Stimulated activated naive CD8-positive, alpha-beta T cell treated with anti-CD3 and anti-CD28 coated beads, Interleukin-15, Interleukin-2, amounts not matched to agents 100 ng/mL and 50 ng/mL, for 24 hours (primary cell): Measurements from ENCODE around the gene AADACL2.
"Not testable (repeated sequence)": the region's sequence is repeated elsewhere in the genome, so short reads cannot be mapped to it uniquely, and the experiment has no call there.

Experiments
- H3K27ac Mint-ChIP-seq: one replicate; pipeline ENCODE4 v1.8.0; 2021; ENCODE audit warnings: mild to moderate bottlenecking, mixed read lengths
- H3K27me3 Mint-ChIP-seq: one replicate; pipeline ENCODE4 v1.8.0; 2021; ENCODE audit warnings: mixed read lengths
- H3K36me3 Mint-ChIP-seq: one replicate; pipeline ENCODE4 v1.8.0; 2021; ENCODE audit warnings: low read depth, mixed read lengths
- H3K4me1 Mint-ChIP-seq: one replicate; pipeline ENCODE4 v1.8.0; 2021; ENCODE audit warnings: low read depth, mixed read lengths
- H3K4me3 Mint-ChIP-seq: one replicate; pipeline ENCODE4 v1.8.0; 2021; ENCODE audit warnings: mild to moderate bottlenecking, mixed read lengths
- H3K9me3 Mint-ChIP-seq: one replicate; pipeline ENCODE4 v1.8.0; 2021; ENCODE audit warnings: mixed read lengths

Gene AADACL2

GRCh38 chr3:151740581-151740980, 6.9 kb downstream of the AADACL2 start:
- peaks cover 14% of the 10 kb centered on the region for H3K9me3 Mint-ChIP-seq
- no peaks in the 10 kb centered on the region for H3K36me3 Mint-ChIP-seq
- no peaks in the 10 kb centered on the region for H3K27me3 Mint-ChIP-seq
- no peak overlapping the region for H3K27ac Mint-ChIP-seq
- no peak overlapping the region for H3K4me3 Mint-ChIP-seq
- no peaks in the 10 kb centered on the region for H3K4me1 Mint-ChIP-seq

GRCh38 chr3:151743855-151744254, 10.1 kb downstream of the AADACL2 start:
- Mint-ChIP-seq H3K27ac (no peak overlapping the region), H3K4me3 (no peak overlapping the region), H3K9me3 (no peaks in the 10 kb centered on the region), H3K27me3 (no peaks in the 10 kb centered on the region), H3K36me3 (no peaks in the 10 kb centered on the region), H3K4me1 (no peaks in the 10 kb centered on the region)

DNA sequence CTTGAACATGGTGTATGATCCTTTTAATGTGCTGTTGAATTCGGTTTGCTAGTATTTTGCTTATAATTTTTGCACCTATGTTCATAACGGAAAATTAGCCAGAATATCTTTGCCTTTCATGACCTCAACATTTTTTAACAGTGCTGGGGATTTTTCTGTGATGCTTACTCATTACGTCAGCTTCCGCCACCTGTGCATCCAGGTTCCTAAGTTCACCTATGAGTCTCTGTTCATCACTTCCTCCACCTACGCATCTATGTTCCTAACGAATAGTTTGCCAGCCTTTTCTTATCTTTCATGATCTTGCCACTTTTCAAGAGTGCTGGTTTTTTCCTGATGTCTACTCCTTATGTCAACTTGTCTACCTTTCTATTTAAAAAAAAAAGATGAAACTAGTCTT, 16.5 kb downstream of the AADACL2 start:
- no peak overlapping the region for H3K4me3 Mint-ChIP-seq
- H3K4me1 Mint-ChIP-seq, result no peaks in the 10 kb centered on the region
- H3K36me3 Mint-ChIP-seq, result no peaks in the 10 kb centered on the region
- no peak overlapping the region for H3K27ac Mint-ChIP-seq
- H3K9me3 Mint-ChIP-seq, result peaks cover 8% of the 10 kb centered on the region
- peaks cover 4% of the 10 kb centered on the region for H3K27me3 Mint-ChIP-seq

- H3K4me3 Mint-ChIP-seq, result no peak overlapping the region
- H3K4me1 Mint-ChIP-seq, result no peaks in the 10 kb centered on the region
- H3K27me3 Mint-ChIP-seq, result peaks cover 4% of the 10 kb centered on the region
- H3K27ac Mint-ChIP-seq, result no peak overlapping the region
- no peaks in the 10 kb centered on the region for H3K36me3 Mint-ChIP-seq
- peaks cover 8% of the 10 kb centered on the region for H3K9me3 Mint-ChIP-seq
These were observed 17.0 kb downstream of the AADACL2 start for GRCh38 chr3:151750678-151751077.

- Mint-ChIP-seq H3K9me3 (peaks cover 8% of the 10 kb centered on the region), H3K4me3 (no peak overlapping the region), H3K27ac (no peak overlapping the region), H3K4me1 (no peaks in the 10 kb centered on the region), H3K36me3 (no peaks in the 10 kb centered on the region), H3K27me3 (peaks cover 4% of the 10 kb centered on the region)
These were observed 17.4 kb downstream of the AADACL2 start for GRCh38 chr3:151751161-151751560.

- Mint-ChIP-seq H3K9me3 (peaks cover 8% of the 10 kb centered on the region), H3K4me3 (no peak overlapping the region), H3K27ac (no peak overlapping the region), H3K27me3 (peaks cover 4% of the 10 kb centered on the region), H3K4me1 (no peaks in the 10 kb centered on the region), H3K36me3 (no peaks in the 10 kb centered on the region)
These were observed 20.1 kb downstream of the AADACL2 start for GRCh38 chr3:151753846-151754245.

DNA sequence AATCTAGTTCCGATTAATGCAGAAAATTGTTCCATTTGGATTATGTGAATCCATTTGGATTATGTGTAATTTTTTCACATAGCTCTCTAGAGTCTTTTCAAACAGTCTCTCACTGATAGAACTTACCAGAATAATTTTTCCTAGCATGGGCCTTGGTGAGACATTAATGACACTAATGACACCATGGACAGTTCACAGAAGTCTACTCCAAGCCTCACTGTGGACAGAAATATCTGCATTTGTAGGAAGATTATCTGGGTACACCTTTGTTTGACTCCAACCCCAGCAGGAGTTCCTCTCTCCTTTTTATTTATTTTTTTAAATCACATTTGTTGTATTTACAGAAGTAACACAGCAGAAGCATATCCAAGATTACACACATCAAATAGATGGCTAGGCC, 27.9 kb downstream of the AADACL2 start:
- no peaks in the 10 kb centered on the region for H3K4me1 Mint-ChIP-seq
- H3K27me3 Mint-ChIP-seq, result no peaks in the 10 kb centered on the region
- peaks cover 3% of the 10 kb centered on the region for H3K9me3 Mint-ChIP-seq
- H3K27ac Mint-ChIP-seq, result no peak overlapping the region
- H3K36me3 Mint-ChIP-seq, result no peaks in the 10 kb centered on the region
- no peak overlapping the region for H3K4me3 Mint-ChIP-seq

DNA sequence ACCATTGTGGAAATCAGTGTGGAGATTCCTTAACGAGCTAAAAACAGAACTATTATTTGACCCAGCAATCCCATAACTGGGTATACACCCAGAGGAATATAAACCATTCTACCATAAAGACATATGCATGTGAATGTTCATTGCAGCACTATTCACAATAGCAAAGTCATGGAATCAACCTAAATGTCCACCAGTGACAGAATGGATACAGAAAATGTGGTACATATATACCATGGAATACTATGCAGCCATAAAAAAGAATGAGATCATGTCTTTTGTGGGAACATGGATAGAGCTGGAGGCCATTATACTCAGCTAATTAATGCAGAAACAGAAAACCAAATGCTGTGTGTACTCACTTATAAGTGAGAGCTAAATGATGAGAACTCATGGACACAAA, 31.0 kb downstream of the AADACL2 start:
- H3K9me3 Mint-ChIP-seq, H3K27me3 Mint-ChIP-seq, H3K4me1 Mint-ChIP-seq, H3K36me3 Mint-ChIP-seq, H3K27ac Mint-ChIP-seq, H3K4me3 Mint-ChIP-seq: not testable (repeated sequence)

- Mint-ChIP-seq H3K4me1 (no peaks in the 10 kb centered on the region), H3K4me3 (no peak overlapping the region), H3K9me3 (peaks cover 3% of the 10 kb centered on the region), H3K27ac (no peak overlapping the region), H3K36me3 (no peaks in the 10 kb centered on the region), H3K27me3 (no peaks in the 10 kb centered on the region)
These were observed 32.0 kb downstream of the AADACL2 start for GRCh38 chr3:151765685-151766084.

DNA sequence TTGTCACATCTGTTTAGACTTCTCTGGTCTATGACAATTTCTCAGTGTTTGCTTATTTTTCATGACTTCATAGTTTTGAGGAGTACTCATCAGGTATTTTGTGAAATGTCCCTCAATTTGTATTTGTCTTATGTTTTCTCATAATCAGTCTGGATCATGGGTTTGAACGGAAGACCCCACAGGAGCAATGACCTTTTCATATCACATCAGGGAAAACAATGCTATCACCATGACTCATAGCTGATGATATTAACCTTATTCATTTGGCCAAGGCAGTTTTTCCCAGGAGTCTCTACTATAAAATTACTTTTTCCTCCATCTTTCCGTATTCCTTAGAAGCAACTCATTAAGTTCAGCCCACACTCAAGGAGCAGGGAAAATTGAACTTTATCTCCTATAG, 32.7 kb downstream of the AADACL2 start:
- no peaks in the 10 kb centered on the region for H3K36me3 Mint-ChIP-seq
- H3K4me3 Mint-ChIP-seq, result no peak overlapping the region
- H3K27me3 Mint-ChIP-seq, result no peaks in the 10 kb centered on the region
- no peaks in the 10 kb centered on the region for H3K4me1 Mint-ChIP-seq
- H3K27ac Mint-ChIP-seq, result no peak overlapping the region
- peaks cover 3% of the 10 kb centered on the region for H3K9me3 Mint-ChIP-seq

- Mint-ChIP-seq H3K36me3 (no peaks in the 10 kb centered on the region), H3K27ac (no peak overlapping the region), H3K4me3 (no peak overlapping the region), H3K9me3 (peaks cover 3% of the 10 kb centered on the region), H3K27me3 (no peaks in the 10 kb centered on the region), H3K4me1 (no peaks in the 10 kb centered on the region)
These were observed 34.7 kb downstream of the AADACL2 start for GRCh38 chr3:151768393-151768930.

- Mint-ChIP-seq H3K27ac (no peak overlapping the region), H3K27me3 (no peaks in the 10 kb centered on the region), H3K4me1 (no peaks in the 10 kb centered on the region), H3K9me3 (peaks cover 3% of the 10 kb centered on the region), H3K36me3 (no peaks in the 10 kb centered on the region), H3K4me3 (no peak overlapping the region)
These were observed 35.4 kb downstream of the AADACL2 start for GRCh38 chr3:151769175-151769574.

DNA sequence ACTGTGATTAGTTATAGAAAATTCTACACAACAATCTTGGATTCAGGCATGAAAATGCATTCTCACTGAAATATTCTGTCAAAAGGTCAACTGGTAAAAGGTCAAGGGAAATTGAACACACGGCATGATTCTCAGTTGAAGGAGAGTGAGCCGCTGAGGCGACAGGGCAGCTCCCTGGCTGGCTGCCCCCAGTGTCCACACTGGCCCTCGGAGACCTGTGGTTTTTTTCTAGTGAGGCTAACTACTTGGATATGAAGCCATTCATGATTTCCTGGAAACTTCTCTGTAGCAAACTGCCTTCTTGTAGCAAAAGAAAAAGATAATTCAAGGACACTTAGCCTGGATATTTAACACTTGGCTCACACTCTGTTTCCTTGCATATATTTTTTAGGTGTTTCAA, 37.2 kb downstream of the AADACL2 start:
- Mint-ChIP-seq H3K36me3 (no peaks in the 10 kb centered on the region), H3K4me3 (no peak overlapping the region), H3K4me1 (no peaks in the 10 kb centered on the region), H3K9me3 (no peaks in the 10 kb centered on the region), H3K27me3 (no peaks in the 10 kb centered on the region), H3K27ac (no peak overlapping the region)

GRCh38 chr3:151772825-151773480, 39.2 kb downstream of the AADACL2 start:
- Mint-ChIP-seq H3K27me3 (no peaks in the 10 kb centered on the region), H3K9me3 (no peaks in the 10 kb centered on the region), H3K36me3 (no peaks in the 10 kb centered on the region), H3K27ac (no peak overlapping the region), H3K4me1 (no peaks in the 10 kb centered on the region), H3K4me3 (no peak overlapping the region)

- Mint-ChIP-seq H3K27me3 (no peaks in the 10 kb centered on the region), H3K4me1 (no peaks in the 10 kb centered on the region), H3K9me3 (no peaks in the 10 kb centered on the region), H3K4me3 (no peak overlapping the region), H3K27ac (no peak overlapping the region), H3K36me3 (no peaks in the 10 kb centered on the region)
These were observed 40.5 kb downstream of the AADACL2 start for GRCh38 chr3:151774235-151774634.

- no peaks in the 10 kb centered on the region for H3K36me3 Mint-ChIP-seq
- no peaks in the 10 kb centered on the region for H3K4me1 Mint-ChIP-seq
- no peak overlapping the region for H3K27ac Mint-ChIP-seq
- H3K9me3 Mint-ChIP-seq, result no peaks in the 10 kb centered on the region
- H3K4me3 Mint-ChIP-seq, result no peak overlapping the region
- no peaks in the 10 kb centered on the region for H3K27me3 Mint-ChIP-seq
These were observed 41.2 kb downstream of the AADACL2 start for GRCh38 chr3:151774910-151775309.
